GM12801 (cell line): ENCODE results near the gene TXNRD2.

Experiments used
- TF ChIP-seq, protein P1 (sequence below): IDR thresholded peaks from one replicate; pipeline ENCODE4 v1.5.1; 2011; ENCODE audit warnings: control low read depth; ENCODE audit not compliant: insufficient read length; ENCODE audit errors: extremely low read depth

TXNRD2 gene

DNA sequence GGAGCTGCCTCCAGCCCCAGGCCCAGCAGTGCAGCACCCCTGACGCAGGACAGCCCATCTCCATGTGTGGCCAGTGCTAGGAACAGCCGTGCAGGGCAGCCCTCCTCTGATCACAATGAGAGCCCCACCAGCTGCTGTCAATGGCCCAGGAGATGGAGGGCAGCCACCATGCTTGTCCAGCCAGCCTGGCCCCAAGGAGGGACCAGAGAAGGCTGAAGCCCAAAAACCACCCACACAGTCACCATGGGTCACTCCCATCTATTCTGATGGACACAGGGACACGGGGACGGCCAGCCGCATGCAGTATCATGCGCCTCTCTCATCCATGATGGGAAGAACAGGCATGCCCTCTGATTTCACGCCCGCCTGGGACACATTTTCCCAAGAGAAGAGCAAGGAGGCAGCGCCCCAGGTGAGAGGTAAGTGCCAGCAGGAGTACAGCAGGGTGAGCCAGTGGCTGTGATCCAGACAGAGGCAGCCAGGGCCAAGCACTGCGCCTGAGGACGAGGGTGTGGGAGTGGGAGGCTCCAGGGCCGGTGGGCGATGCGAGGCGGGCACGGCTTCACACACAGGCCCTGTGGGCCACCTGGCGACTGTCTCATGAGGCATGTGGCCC lies 53.4 kb downstream of the TXNRD2 start:
- TF ChIP-seq, protein P1, sequence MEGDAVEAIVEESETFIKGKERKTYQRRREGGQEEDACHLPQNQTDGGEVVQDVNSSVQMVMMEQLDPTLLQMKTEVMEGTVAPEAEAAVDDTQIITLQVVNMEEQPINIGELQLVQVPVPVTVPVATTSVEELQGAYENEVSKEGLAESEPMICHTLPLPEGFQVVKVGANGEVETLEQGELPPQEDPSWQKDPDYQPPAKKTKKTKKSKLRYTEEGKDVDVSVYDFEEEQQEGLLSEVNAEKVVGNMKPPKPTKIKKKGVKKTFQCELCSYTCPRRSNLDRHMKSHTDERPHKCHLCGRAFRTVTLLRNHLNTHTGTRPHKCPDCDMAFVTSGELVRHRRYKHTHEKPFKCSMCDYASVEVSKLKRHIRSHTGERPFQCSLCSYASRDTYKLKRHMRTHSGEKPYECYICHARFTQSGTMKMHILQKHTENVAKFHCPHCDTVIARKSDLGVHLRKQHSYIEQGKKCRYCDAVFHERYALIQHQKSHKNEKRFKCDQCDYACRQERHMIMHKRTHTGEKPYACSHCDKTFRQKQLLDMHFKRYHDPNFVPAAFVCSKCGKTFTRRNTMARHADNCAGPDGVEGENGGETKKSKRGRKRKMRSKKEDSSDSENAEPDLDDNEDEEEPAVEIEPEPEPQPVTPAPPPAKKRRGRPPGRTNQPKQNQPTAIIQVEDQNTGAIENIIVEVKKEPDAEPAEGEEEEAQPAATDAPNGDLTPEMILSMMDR = no peak

DNA sequence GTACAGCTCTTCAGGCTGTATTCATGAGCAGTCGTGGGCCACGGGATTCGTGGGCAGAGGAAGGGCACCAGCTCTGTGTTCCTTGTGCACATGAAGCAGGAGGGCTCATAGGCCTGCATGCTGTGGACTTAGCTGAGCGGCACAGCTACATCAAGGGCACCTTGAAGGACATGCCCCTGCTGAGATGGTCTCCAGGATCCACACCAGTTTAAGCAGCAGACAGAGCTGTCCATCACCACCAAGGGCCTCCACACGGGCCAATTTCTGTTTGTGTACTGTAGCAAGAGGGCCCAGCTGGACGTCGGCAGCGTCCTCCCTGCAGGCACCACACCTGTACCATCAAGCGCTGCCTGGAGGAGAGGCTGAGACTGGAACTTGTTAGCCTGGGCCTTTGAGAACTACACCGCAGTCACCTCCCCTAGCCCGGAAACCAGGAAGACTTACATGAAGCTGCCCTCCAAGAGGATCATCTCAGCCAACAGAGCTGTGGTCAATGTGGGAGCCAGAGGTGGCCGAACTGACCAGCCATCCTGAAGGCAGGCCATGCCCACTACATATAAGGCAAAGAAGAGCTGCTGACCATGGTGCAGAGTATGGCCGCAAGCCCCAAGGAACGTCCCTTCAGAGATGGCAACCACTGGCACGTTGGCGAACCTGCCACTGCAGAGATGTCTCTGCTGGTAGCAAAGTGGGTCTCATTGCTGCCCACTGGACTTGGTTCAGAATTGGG lies 54.2 kb downstream of the TXNRD2 start:
- TF ChIP-seq, protein P1 = no peak

DNA sequence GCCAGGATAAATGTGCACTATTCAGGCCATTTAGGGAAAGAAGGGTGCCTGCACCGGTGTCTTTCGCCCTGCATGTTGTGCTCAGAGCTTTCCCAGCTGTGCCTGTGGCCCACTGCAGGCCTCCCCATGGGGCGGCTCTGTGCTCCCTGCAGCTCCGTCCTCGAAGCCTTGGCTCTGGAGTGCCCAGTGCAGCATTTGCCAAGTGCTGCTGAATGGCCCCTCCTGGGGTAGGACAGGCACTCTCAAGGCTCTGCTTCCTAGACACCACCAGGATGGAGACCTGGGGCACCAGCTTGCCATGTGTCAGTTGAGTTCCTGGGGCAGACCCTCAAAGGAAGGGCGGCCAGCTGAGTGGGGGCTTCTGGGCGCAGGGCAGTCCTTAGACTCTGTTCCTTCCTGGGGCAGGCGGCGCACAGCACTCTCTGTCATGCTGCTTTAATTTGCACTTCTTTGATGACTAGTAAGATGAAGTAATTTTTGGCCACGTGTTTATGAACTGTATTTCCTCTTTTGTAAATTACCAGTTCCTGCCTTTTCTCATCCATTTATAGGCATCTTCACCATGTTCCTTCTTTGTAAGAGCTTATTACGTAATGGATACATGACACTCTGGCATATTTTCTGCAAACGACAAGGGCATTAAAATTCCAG lies 54.9 kb downstream of the TXNRD2 start:
- TF ChIP-seq, protein P1 = no peak

DNA sequence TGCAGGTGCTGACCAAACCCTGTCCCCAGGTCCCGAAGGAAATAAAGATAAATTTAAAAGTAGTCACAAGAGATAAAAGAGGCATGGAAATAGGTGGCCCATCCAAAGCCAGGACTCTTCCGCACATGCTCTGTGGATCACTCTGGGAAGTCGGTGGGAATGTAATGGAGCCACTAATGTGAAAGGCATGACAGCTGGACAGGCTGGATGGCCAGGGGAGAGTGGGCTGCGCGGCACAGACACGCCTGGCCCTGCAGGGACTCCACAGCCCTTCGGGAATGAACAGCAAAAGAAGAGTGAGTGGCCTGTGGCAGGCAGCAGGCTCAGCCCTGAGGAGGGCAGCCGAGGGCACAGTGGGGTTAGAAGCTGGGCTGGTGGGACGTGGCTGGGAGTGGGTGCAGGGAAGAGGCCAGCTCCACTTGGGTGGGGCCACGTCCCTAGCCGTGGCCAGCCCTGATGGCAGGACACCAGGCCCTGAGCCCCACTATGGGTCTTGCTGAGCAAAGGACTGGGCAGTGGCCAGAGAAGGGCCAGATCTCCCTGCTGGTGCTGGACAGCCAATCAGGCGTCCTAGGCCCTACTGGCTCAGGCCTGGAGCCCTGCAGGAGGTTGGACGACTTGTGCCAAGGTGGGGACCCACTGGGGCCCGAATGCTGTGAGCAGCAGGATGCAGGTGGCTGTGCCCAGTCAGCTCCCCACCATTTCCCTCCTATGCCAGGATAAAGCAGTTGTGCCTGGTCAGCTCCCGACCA lies 55.6 kb downstream of the TXNRD2 start:
- TF ChIP-seq, protein P1 = no peak

DNA sequence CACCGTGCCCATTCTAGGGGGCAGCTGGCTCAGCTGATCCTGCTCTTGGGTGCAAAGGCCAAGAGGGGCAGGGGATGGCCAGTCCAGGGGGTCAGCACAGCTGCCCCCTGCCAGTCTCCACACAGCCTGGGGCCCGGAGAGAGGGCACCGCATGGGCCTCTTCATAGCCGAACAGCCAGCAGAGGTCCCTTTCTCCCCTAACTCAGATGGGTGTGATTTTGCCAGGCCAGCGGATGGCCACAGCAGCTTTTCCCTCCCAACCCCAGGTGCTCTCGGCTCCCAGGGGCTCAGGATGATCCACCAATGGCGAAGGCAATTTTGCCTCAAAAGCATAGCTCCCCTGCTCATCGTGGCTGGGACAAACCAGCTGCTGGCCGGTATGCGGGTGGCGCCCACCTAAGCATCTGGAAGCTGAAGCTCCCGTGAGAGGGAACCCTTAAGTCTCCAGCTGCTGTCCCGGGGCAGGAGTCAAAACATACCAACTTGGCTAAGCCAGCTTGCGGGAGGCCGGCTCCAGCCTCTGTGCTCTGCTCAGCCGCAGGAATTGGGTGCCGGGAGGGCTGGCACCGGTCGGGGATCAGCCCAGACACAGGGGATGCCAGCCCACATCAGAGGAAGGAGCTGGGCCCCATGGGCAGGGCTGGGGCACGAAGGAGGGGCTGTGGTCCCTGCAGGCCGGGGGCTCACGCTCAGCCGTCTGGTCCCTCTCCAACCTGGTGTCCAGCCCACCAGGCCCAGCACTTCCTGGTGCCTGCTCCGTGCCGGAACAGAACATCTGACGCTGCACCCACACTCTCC lies 56.5 kb downstream of the TXNRD2 start:
- TF ChIP-seq, protein P1 = no peak

DNA sequence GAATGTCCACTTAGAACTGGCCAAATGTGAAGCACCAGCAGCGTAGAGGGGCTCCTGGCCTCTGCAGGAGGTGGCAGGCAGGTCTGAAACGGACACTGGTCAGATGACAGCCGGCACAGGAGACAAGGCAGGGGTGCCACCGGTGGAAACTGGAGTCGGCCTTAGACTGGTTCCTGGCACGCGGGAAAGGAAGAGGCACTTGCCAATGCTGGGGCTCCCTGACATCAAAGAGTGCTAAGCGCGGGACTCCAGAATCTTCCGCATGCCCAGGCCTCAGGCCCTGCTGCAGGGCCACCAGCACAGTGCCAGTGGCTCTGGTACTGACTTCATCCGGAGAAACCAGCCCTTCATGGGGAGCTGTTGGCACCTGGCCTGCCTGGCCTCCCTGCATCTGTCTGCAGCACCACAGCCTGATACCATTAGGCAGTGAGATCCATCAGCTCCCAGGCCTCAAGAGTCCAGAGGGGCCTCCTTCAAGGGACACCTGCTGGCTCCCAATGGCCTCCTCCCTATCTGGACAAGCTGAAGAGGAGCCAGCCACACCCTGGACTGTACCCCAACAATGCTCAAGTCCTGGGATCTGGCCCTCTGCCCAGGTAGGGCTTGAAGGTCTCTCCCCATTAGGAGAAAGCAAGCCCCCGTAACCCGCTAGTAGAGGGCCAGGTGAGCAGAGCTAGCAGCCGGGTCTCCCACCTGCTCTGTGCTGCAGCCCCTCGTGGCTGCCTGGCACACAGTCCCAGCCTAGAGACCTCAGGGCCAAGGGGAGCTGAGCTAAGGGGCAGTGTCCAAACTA lies 57.3 kb downstream of the TXNRD2 start:
- TF ChIP-seq, protein P1 = no peak
